ENCODE results near the gene ALKBH5. TPM values are rescaled to one million over a fixed set of nuclear protein-coding genes. Genes with fewer than 3 reads are reported as not detected.

The ALKBH5 gene
- total and polyA plus RNA-seq, 8 donors, result 32.8 to 66.7 (median 49.4) TPM

- intact Hi-C loops (cut with DNase I; ENCODE audit: low total_unique reads), result no loop called here
- no peaks in the 10 kb centered on the region for H3K27me3 ChIP-seq
- H3K4me1 ChIP-seq, result peaks cover 28 to 82% (median 54%) of the 10 kb centered on the region in 4 donors
- no peak for DNase-seq
- WGBS, 5 donors, result 73 to 85% (median 76%) methylated on average over 3 to 4 of the region's 4 CpGs
- no peak for TF ChIP-seq CTCF (IDR thresholded peaks at IDR 0.05)
- no peak for TF ChIP-seq POLR2A (IDR thresholded peaks at IDR 0.05)
- no peak for TF ChIP-seq POLR2AphosphoS5 (IDR thresholded peaks at IDR 0.05)
- no peak overlapping the region for H3K27ac ChIP-seq
- no peaks in the 10 kb centered on the region for H3K9me3 ChIP-seq
- H3K36me3 ChIP-seq, result peaks cover 38 to 92% (median 89%) of the 10 kb centered on the region in 4 donors
- no peak overlapping the region for H3K4me3 ChIP-seq
Measured at GRCh38 chr17:18201108-18201507, 17.5 kb downstream of the ALKBH5 start.

- Histone ChIP-seq H3K4me3 (no peak overlapping the region), H3K9me3 (no peaks in the 10 kb centered on the region), H3K27ac (no peak overlapping the region), H3K4me1 (peaks cover 11 to 64% (median 39%) of the 10 kb centered on the region in 4 donors), H3K27me3 (no peaks in the 10 kb centered on the region), H3K36me3 (peaks cover 41 to 92% (median 89%) of the 10 kb centered on the region in 4 donors)
- DNase-seq, result no peak
- WGBS, 5 donors, result 51 to 65% (median 54%) methylated on average over 7 of the region's 7 CpGs
- intact Hi-C loops (cut with DNase I; ENCODE audit: low total_unique reads), result no loop called here
- no peak for TF ChIP-seq CTCF (IDR thresholded peaks at IDR 0.05)
- TF ChIP-seq POLR2AphosphoS5 (IDR thresholded peaks at IDR 0.05), result no peak
- TF ChIP-seq EP300 (IDR thresholded peaks at IDR 0.05), result no peak
- no peak for TF ChIP-seq POLR2A (IDR thresholded peaks at IDR 0.05)
Measured at GRCh38 chr17:18203308-18203707, 19.7 kb downstream of the ALKBH5 start.

DNA sequence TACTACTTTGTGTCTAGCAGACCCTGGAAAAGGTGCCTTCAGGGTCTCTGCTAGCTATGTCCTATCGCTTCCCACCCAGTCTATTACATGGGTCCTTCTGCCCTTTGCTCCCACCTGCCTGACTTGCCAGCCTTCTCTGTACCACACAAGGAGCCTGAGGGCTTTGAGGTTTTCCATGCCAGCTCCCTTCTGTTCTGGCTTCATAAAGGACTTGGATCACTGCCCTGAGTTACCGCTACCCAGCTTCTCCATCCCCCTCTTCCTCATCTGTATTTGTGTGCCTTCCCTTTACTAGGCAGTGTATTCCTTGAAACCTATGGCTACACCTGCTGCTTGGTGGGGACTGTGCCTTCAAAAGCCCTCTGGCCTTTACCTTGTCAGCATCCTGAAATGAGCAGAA, 22.2 kb downstream of the ALKBH5 start:
- H3K36me3 ChIP-seq, result peaks cover 65 to 94% (median 93%) of the 10 kb centered on the region in 4 donors
- no peak overlapping the region for H3K4me3 ChIP-seq
- H3K27ac ChIP-seq, result no peak overlapping the region
- WGBS, 5 donors, result 61 to 76% (median 75%) methylated on average over 2 of the region's 2 CpGs
- intact Hi-C loops (cut with DNase I; ENCODE audit: low total_unique reads), result no loop called here
- no peaks in the 10 kb centered on the region for H3K27me3 ChIP-seq
- no peaks in the 10 kb centered on the region for H3K9me3 ChIP-seq
- H3K4me1 ChIP-seq, result peaks cover under 1 to 38% (median 18%) of the 10 kb centered on the region in 4 donors
- no peak for DNase-seq
- no peak for TF ChIP-seq POLR2AphosphoS5 (IDR thresholded peaks at IDR 0.05)
- no peak for TF ChIP-seq EP300 (IDR thresholded peaks at IDR 0.05)
- TF ChIP-seq CTCF (IDR thresholded peaks at IDR 0.05), result no peak
- TF ChIP-seq POLR2A (IDR thresholded peaks at IDR 0.05), result no peak

DNA sequence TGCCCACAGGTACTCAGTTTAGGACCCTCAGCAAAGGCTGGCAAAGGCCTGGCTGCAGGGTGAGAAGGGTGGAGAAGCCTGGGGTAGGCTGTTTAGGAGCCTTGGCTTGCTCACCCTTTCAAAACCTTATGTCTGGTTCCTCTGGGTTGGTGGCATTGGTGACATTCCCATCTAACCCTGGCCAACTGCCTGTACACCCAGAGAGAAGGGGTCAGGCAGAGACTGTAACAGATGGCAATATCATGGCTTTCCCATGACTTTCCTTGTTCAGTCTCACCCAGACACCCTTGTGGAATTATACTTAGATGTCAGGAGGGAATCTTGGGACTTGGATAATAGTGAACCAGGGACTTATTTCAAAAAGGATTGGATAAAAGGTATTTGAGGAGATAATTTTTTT, 23.3 kb downstream of the ALKBH5 start:
- Histone ChIP-seq H3K4me1 (peaks cover 0 to 30% (median 12%) of the 10 kb centered on the region in 4 donors), H3K36me3 (peaks cover 66 to 97% (median 96%) of the 10 kb centered on the region in 4 donors), H3K9me3 (no peaks in the 10 kb centered on the region), H3K27me3 (no peaks in the 10 kb centered on the region), H3K4me3 (no peak overlapping the region), H3K27ac (no peak overlapping the region)
- intact Hi-C loops (cut with DNase I; ENCODE audit: low total_unique reads), result no loop called here
- DNase-seq, result no peak
- TF ChIP-seq EP300 (IDR thresholded peaks at IDR 0.05) (no peak), POLR2A (IDR thresholded peaks at IDR 0.05) (no peak), POLR2AphosphoS5 (IDR thresholded peaks at IDR 0.05) (no peak), CTCF (IDR thresholded peaks at IDR 0.05) (no peak)
